Forelimb muscle (tissue), 1 donor: ENCODE measurements around the gene NEDD4L. TPM values are rescaled to one million over a fixed set of nuclear protein-coding genes. Genes with fewer than 3 reads are reported as not detected.
"Not testable (repeated sequence)": the region's sequence is repeated elsewhere in the genome, so short reads cannot be mapped to it uniquely, and the experiment has no call there.

Experiments
- DNase-seq: peaks from one replicate; pipeline ENCODE4 v3.0.0-alpha.2; 2013; ENCODE audit warnings: low read depth
- polyA plus RNA-seq: library from polyadenylated mRNA; unstranded; fragments of 120-200 nt; gene quantifications from one replicate; pipeline ENCODE4 v1.2.1, GENCODE V29; 2013; ENCODE audit not compliant: insufficient read length

NEDD4L gene
- polyA plus RNA-seq, 1 donor, result 33.6 TPM

- DNase-seq, result no peak
These were observed 220.0 kb downstream of the NEDD4L start for GRCh38 chr18:58264075-58264474.

- DNase-seq, result no peak
These were observed 220.8 kb downstream of the NEDD4L start for GRCh38 chr18:58264840-58265239.

- not testable (repeated sequence) for DNase-seq
These were observed 221.5 kb downstream of the NEDD4L start for GRCh38 chr18:58265489-58265888.

- no peak for DNase-seq
These were observed 222.3 kb downstream of the NEDD4L start for GRCh38 chr18:58266291-58266690.

- no peak for DNase-seq
These were observed 223.5 kb downstream of the NEDD4L start for GRCh38 chr18:58267493-58267892.

- DNase-seq, result no peak
These were observed 224.8 kb downstream of the NEDD4L start for GRCh38 chr18:58268849-58269248.

GRCh38 chr18:58269931-58270330 lies 225.9 kb downstream of the NEDD4L start:
- DNase-seq, result no peak

GRCh38 chr18:58270396-58270795 lies 226.4 kb downstream of the NEDD4L start:
- DNase-seq, result no peak

- DNase-seq, result no peak
These were observed 227.7 kb downstream of the NEDD4L start for GRCh38 chr18:58271770-58272169.

- DNase-seq, result no peak
These were observed 228.2 kb downstream of the NEDD4L start for GRCh38 chr18:58272209-58272608.

GRCh38 chr18:58272779-58273435 lies 228.9 kb downstream of the NEDD4L start:
- no peak for DNase-seq

- no peak for DNase-seq
These were observed 231.2 kb downstream of the NEDD4L start for GRCh38 chr18:58275176-58275575.

GRCh38 chr18:58276789-58277739 lies 233.0 kb downstream of the NEDD4L start:
- no peak for DNase-seq

GRCh38 chr18:58279504-58280175 lies 235.6 kb downstream of the NEDD4L start:
- no peak for DNase-seq

GRCh38 chr18:58280191-58280590 lies 236.2 kb downstream of the NEDD4L start:
- DNase-seq, result no peak

- DNase-seq, result not testable (repeated sequence)
These were observed 238.8 kb downstream of the NEDD4L start for GRCh38 chr18:58282872-58283271.

- DNase-seq, result no peak
These were observed 240.8 kb downstream of the NEDD4L start for GRCh38 chr18:58284699-58285448.

- DNase-seq, result no peak
These were observed 241.6 kb downstream of the NEDD4L start for GRCh38 chr18:58285449-58286130.

GRCh38 chr18:58286632-58287352 lies 242.8 kb downstream of the NEDD4L start:
- DNase-seq, result no peak
